ENCODE measurements around the gene JCHAIN. TPM values are rescaled to one million over a fixed set of nuclear protein-coding genes. Genes with fewer than 3 reads are reported as not detected.

The JCHAIN gene
- total and polyA plus RNA-seq, 2 of the 8 experiments (the other 6 are each of a cell fraction or from before 2014, with no cell fraction given): not detected

DNA sequence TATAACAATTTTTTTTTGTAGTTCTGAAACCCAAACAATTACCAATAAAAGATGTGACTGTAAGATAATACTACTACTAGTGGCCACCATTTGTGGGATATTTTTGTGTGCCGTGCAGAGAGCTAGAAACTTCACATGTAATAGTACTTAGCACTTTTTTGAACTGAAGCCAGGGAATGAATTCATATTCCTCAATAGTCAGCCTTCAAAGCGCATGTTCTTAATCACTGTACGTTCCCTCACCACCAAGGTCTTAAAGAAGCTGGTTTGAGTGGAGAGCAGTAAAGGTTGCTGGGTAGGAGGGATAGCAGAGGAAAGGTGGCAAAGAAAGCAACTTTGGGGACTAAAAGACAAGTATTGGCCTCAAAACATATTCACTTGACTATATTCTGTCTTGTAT is 45.8 kb upstream of the JCHAIN start:
- H3K23me2 ChIP-seq (ENCODE audit: low read depth, low read length): no peaks in the 10 kb centered on the region
- no peak overlapping the region for H2BK15ac ChIP-seq (ENCODE audit: low read length)
- CTCF ChIA-PET (ENCODE audit: partially characterized antibody): interaction anchor here (1.6 kb wide), 1 partner anchor 10 kb away, joined by 7 read pairs; the partner anchor contains the start of gene RUFY3
- H3K4me3 ChIP-seq (ENCODE audit: extremely low read depth in 1 of 4, insufficient read depth in 2 of 4, low read depth in 3 of 4, low read length in 4 of 4): no peak overlapping the region
- H2AK5ac ChIP-seq (ENCODE audit: low read depth, low read length): no peak overlapping the region
- H3K27me3 ChIP-seq (replicated peaks in 1 of 4; ENCODE audit: control insufficient read depth in 3 of 4, extremely low read depth in 1 of 4, insufficient read depth in 3 of 4, low read length in 3 of 4): no peaks in the 10 kb centered on the region
- H3K18ac ChIP-seq (ENCODE audit: extremely low read depth, low read length): no peak overlapping the region
- H3K23ac ChIP-seq (ENCODE audit: insufficient read length): no peak overlapping the region
- H3K9me3 ChIP-seq (ENCODE audit: insufficient read depth in 2 of 2, low read depth in 1 of 2, low read length in 1 of 2): no peaks in the 10 kb centered on the region
- WGBS, 2 experiments (ENCODE audit: extremely low coverage in 1 of 2, insufficient coverage in 1 of 2, insufficient read length in 1 of 2, insufficient replicate concordance in 2 of 2, low coverage in 1 of 2, low lambda C conversion rate in 2 of 2, missing lambda C conversion rate in 1 of 2): 88% methylated on average over 3 of the region's 3 CpGs; no CpG with 5 or more reads in 1 of the 2 experiments
- H3K4ac ChIP-seq (replicated peaks; ENCODE audit: insufficient read length, low read depth, low read length): no peak overlapping the region
- peaks cover 0 to 9% (median 5%) of the 10 kb centered on the region in 4 experiments; a peak in 4 of 7 replicates for H3K4me1 ChIP-seq (replicated peaks in 1 of 4; ENCODE audit: control insufficient read depth in 3 of 4, insufficient read depth in 4 of 4, low read length in 3 of 4)
- no peak for FAIRE-seq
- no peak overlapping the region for H2BK120ac ChIP-seq (replicated peaks; ENCODE audit: low read depth, low read length)
- no peak overlapping the region for H4K8ac ChIP-seq (ENCODE audit: extremely low read depth, insufficient read depth, low read length)
- no peak overlapping the region for H3K27ac ChIP-seq (ENCODE audit: low read depth, low read length)
- no peaks in the 10 kb centered on the region for H3K36me3 ChIP-seq (ENCODE audit: control insufficient read depth in 2 of 4, insufficient read depth in 4 of 4, low read length in 3 of 4)
- peaks cover 0 to 2% of the 10 kb centered on the region in 2 experiments for H4K20me1 ChIP-seq (replicated peaks in 1 of 2; ENCODE audit: control insufficient read depth in 1 of 2, insufficient read depth in 2 of 2, low read length in 2 of 2)
- no peak overlapping the region for H3K9ac ChIP-seq (replicated peaks in 1 of 4; ENCODE audit: extremely low read depth in 1 of 4, low read depth in 3 of 4, low read length in 3 of 4)
- no peak overlapping the region for H2AFZ ChIP-seq (ENCODE audit: low read length)
- POLR2A ChIA-PET (ENCODE audit: partially characterized antibody): interaction anchor here (1.0 kb wide), 1 partner anchor 18 kb away, joined by 4 read pairs; no protein-coding TSS in a partner anchor
- no peak overlapping the region for H2BK5ac ChIP-seq (ENCODE audit: low read depth, low read length)
- H3K79me2 ChIP-seq (ENCODE audit: control insufficient read depth in 1 of 2, insufficient read depth in 2 of 2, low read length in 2 of 2): peaks cover 0 to 59% of the 10 kb centered on the region in 2 experiments; a peak in 2 of 4 replicates
- no peak overlapping the region for H4K91ac ChIP-seq (replicated peaks; ENCODE audit: insufficient read length, low read length)
- H3K79me1 ChIP-seq (ENCODE audit: low read depth, low read length): no peaks in the 10 kb centered on the region; the same call in 1 of the 2 replicates
- no peak overlapping the region for H3K56ac ChIP-seq (replicated peaks; ENCODE audit: insufficient read length, low read depth, low read length)
- H2BK20ac ChIP-seq (ENCODE audit: low read length): no peak overlapping the region
- DNase-seq (ENCODE audit: low read depth in 1 of 2, low spot score in 2 of 2): no peak
- H4K5ac ChIP-seq (ENCODE audit: insufficient read length, low read depth, low read length): no peak overlapping the region
- H3K14ac ChIP-seq (ENCODE audit: insufficient read length): no peak overlapping the region
- no peak overlapping the region for H3K4me2 ChIP-seq (ENCODE audit: insufficient read depth in 1 of 2, low read depth in 2 of 2, low read length in 2 of 2)
- H2BK12ac ChIP-seq (ENCODE audit: low read depth, low read length): no peak overlapping the region
- TF ChIP-seq RAD21 (IDR thresholded peaks at IDR 0.05 in 1 of 2, conservative IDR thresholded peaks at IDR 0.05 in 1 of 2; ENCODE audit: low read depth in 2 of 2, low read length in 2 of 2): no peak
- TF ChIP-seq, protein P1, sequence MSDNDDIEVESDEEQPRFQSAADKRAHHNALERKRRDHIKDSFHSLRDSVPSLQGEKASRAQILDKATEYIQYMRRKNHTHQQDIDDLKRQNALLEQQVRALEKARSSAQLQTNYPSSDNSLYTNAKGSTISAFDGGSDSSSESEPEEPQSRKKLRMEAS (IDR thresholded peaks at IDR 0.05): no peak
- TF ChIP-seq ATF2 (IDR thresholded peaks at IDR 0.05; ENCODE audit: low read length): no peak
- no peak for TF ChIP-seq SIRT6 (IDR thresholded peaks at IDR 0.05; ENCODE audit: low read length)
- TF ChIP-seq SUZ12 (IDR thresholded peaks at IDR 0.05; ENCODE audit: low read length): no peak
- TF ChIP-seq CEBPB (IDR thresholded peaks at IDR 0.05; ENCODE audit: low read depth, low read length): no peak
- TF ChIP-seq NRF1 (IDR thresholded peaks at IDR 0.05; ENCODE audit: low read depth, low read length): no peak
- TF ChIP-seq CREB1 (IDR thresholded peaks at IDR 0.05): no peak
- TF ChIP-seq GABPA (IDR thresholded peaks at IDR 0.05; ENCODE audit: borderline replicate concordance, insufficient read depth, low read length): no peak
- no peak for TF ChIP-seq TCF12 (IDR thresholded peaks at IDR 0.05; ENCODE audit: low read depth, low read length)
- no peak for TF ChIP-seq CBX5 (IDR thresholded peaks at IDR 0.05; ENCODE audit: low read depth, low read length)
- TF ChIP-seq, protein P2, sequence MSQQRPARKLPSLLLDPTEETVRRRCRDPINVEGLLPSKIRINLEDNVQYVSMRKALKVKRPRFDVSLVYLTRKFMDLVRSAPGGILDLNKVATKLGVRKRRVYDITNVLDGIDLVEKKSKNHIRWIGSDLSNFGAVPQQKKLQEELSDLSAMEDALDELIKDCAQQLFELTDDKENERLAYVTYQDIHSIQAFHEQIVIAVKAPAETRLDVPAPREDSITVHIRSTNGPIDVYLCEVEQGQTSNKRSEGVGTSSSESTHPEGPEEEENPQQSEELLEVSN (IDR thresholded peaks at IDR 0.05): no peak

Data from H1 (cell line).